OCI-LY7 (cell line): ENCODE measurements around the gene TRAPPC4. TPM values are rescaled to one million over a fixed set of nuclear protein-coding genes. Genes with fewer than 3 reads are reported as not detected.

Experiments
- BruUV-seq: library from RNA; stranded (reverse); fragments of 400-500 nt; replicated peaks from 2 replicates; lab custom pipeline; 2021; lab: Mats Ljungman, UMichigan
- CTCF ChIA-PET: fragments of 300-600 bp; sonication (Branson Sonifier 250); formaldehyde crosslinking; loops from one replicate; lab custom pipeline; 2022; ENCODE audit warnings: antibody characterized with exemption; ENCODE audit not compliant: unreplicated experiment; lab: Charles Lee
- POLR2A ChIA-PET: fragments of 300-600 bp; sonication (Branson Sonifier 250); formaldehyde crosslinking; loops from one replicate; lab custom pipeline; 2022; ENCODE audit warnings: antibody characterized with exemption; lab: Charles Lee
- DNase-seq: peaks from one replicate; pipeline ENCODE4 v3.0.0-alpha.2; 2015; ENCODE audit warnings: low spot score
- H2AFZ ChIP-seq: fragments of 200-600 bp; sonication (generic), shearing (Covaris generic); 2 replicates; pipeline ENCODE4 v1.6.1; 2014; ENCODE audit warnings: mild to moderate bottlenecking, antibody characterized with exemption, low read length, moderate library complexity
- H3K27ac ChIP-seq: fragments of 200-600 bp; sonication (generic); 2 replicates; pipeline ENCODE4 v1.5.1; 2014; ENCODE audit warnings: mixed run types, low read depth, mild to moderate bottlenecking, moderate library complexity, low read length, inconsistent platforms; ENCODE audit not compliant: poor library complexity, severe bottlenecking
- H3K36me3 ChIP-seq: fragments of 200-600 bp; sonication (generic); 2 replicates; pipeline ENCODE4 v1.6.1; 2014; ENCODE audit warnings: mild to moderate bottlenecking, antibody characterized with exemption, low read length, moderate library complexity, mixed read lengths; ENCODE audit not compliant: insufficient read depth
- H3K4me1 ChIP-seq: fragments of 200-600 bp; sonication (generic); 2 replicates; pipeline ENCODE4 v1.5.1; 2014; ENCODE audit warnings: mild to moderate bottlenecking, low read length; ENCODE audit not compliant: insufficient read depth, poor library complexity, severe bottlenecking
- H3K4me2 ChIP-seq: fragments of 200-600 bp; sonication (generic); 2 replicates; pipeline ENCODE4 v1.6.1; 2014; ENCODE audit warnings: mild to moderate bottlenecking, low read length
- H3K4me3 ChIP-seq: fragments of 200-600 bp; sonication (generic); 2 replicates; pipeline ENCODE4 v1.5.1; 2014; ENCODE audit warnings: mild to moderate bottlenecking, low read depth, low read length; ENCODE audit not compliant: poor library complexity, severe bottlenecking
- H3K79me2 ChIP-seq: fragments of 200-600 bp; sonication (generic); 2 replicates; pipeline ENCODE4 v1.6.1; 2016; ENCODE audit warnings: low read depth, mild to moderate bottlenecking, low read length, moderate library complexity, mixed read lengths; ENCODE audit not compliant: insufficient read depth
- H3K9me2 ChIP-seq: fragments of 200-600 bp; sonication (generic); 2 replicates; pipeline ENCODE4 v1.6.1; 2016; ENCODE audit warnings: mild to moderate bottlenecking, low read length, mixed read lengths; ENCODE audit not compliant: insufficient read depth
- H3K9me3 ChIP-seq: fragments of 200-600 bp; sonication (generic); 2 replicates; pipeline ENCODE4 v1.6.1; 2014; ENCODE audit warnings: mild to moderate bottlenecking, mixed run types, low read length, mixed read lengths
- H4K20me1 ChIP-seq: fragments of 200-600 bp; sonication (generic); 2 replicates; pipeline ENCODE4 v1.6.1; 2014; ENCODE audit warnings: mild to moderate bottlenecking, antibody characterized with exemption, low read length, moderate library complexity, mixed read lengths; ENCODE audit not compliant: insufficient read depth
- CTCF ChIP-seq: fragments of 200-600 bp; sonication (generic); conservative IDR thresholded peaks from 2 replicates; pipeline ENCODE4 v1.5.1; 2014; ENCODE audit warnings: mild to moderate bottlenecking, antibody characterized with exemption, low read length, moderate library complexity, mixed read lengths
- EZH2phosphoT487 ChIP-seq: fragments of 200-600 bp; sonication (generic); IDR thresholded peaks from 2 replicates; pipeline ENCODE4 v1.6.1; 2018; ENCODE audit warnings: low read depth, borderline replicate concordance, mild to moderate bottlenecking, mixed run types, antibody characterized with exemption, low read length, moderate library complexity, mixed read lengths
- intact Hi-C: fragments of 100-400 bp; cut with micrococcal nuclease; formaldehyde crosslinking; loops from one replicate; pipeline ENCODE4 v1.10.0; 2022; ENCODE audit not compliant: unreplicated experiment
- total RNA-seq, 2 experiments: library from RNA; depleted of rRNA in 1 of 2; stranded (reverse); fragments of >200 nt in 1 of 2; shearing (Covaris generic) in 1 of 2; gene quantifications; 2 replicates each; pipeline ENCODE4 v1.2.3, GENCODE V29; 2014 to 2022

TRAPPC4 gene
- total RNA-seq, 2 experiments from 2014 or later: 58.5 to 64.3 TPM

- H3K9me2 ChIP-seq: no peaks in the 10 kb centered on the region
- H3K36me3 ChIP-seq: peaks cover 80% of the 10 kb centered on the region
- intact Hi-C loops: no loop called here
- ChIA-PET CTCF (no interaction called here), POLR2A (no interaction called here)
- peaks cover 9% of the 10 kb centered on the region for H3K4me1 ChIP-seq
- no peak overlapping the region for H3K4me3 ChIP-seq
- H2AFZ ChIP-seq: no peak overlapping the region
- H4K20me1 ChIP-seq: 0 out of 2 replicates have a peak, but pooled peaks cover 8% of the 10 kb centered on the region
- H3K9me3 ChIP-seq: no peaks in the 10 kb centered on the region
- peak overlapping the region; percentile 4 for H3K27ac ChIP-seq
- no TSS peak for BruUV-seq
- TF ChIP-seq CTCF (no peak), EZH2phosphoT487 (no peak)
- peaks cover 21% of the 10 kb centered on the region for H3K79me2 ChIP-seq
- DNase-seq: no peak
- no peak overlapping the region for H3K4me2 ChIP-seq
These were observed 7.0 kb upstream of the TRAPPC4 start for GRCh38 chr11:119011476-119012053.

- H3K9me3 ChIP-seq: no peaks in the 10 kb centered on the region
- intact Hi-C loops: no loop called here
- BruUV-seq: no TSS peak
- POLR2A ChIA-PET: no interaction called here
- no peak overlapping the region for H3K4me3 ChIP-seq
- H3K4me2 ChIP-seq: no peak overlapping the region
- peaks cover 16% of the 10 kb centered on the region; the same call in 1 of the 2 replicates for H4K20me1 ChIP-seq
- no peak for TF ChIP-seq EZH2phosphoT487
- TF ChIP-seq CTCF: no peak
- H3K9me2 ChIP-seq: no peaks in the 10 kb centered on the region
- CTCF ChIA-PET: no interaction called here
- peaks cover 81% of the 10 kb centered on the region for H3K36me3 ChIP-seq
- no peak for DNase-seq
- H3K27ac ChIP-seq: peak overlapping the region; percentile 4
- H3K79me2 ChIP-seq: peaks cover 32% of the 10 kb centered on the region
- H3K4me1 ChIP-seq: peaks cover 15% of the 10 kb centered on the region
- H2AFZ ChIP-seq: no peak overlapping the region
These were observed 5.9 kb upstream of the TRAPPC4 start for GRCh38 chr11:119012629-119013170.
